WTC11 (cell line): ENCODE data around the gene MMP28. TPM values are rescaled to one million over a fixed set of nuclear protein-coding genes. Genes with fewer than 3 reads are reported as not detected.

Experiments
- ATAC-seq: fragments of 200-7000 bp; cut with Tn5 transposase; 2 replicates; pipeline ENCODE4 v1.10.0; 2021; ENCODE audit warnings: mild to moderate bottlenecking, moderate library complexity
- CTCF ChIA-PET: fragments of 300-600 bp; sonication (Branson Sonifier 250); formaldehyde crosslinking; loops from one replicate; lab custom pipeline; 2021; ENCODE audit warnings: antibody characterized with exemption; lab: Charles Lee
- POLR2A ChIA-PET: fragments of 350-600 bp; sonication (Branson Sonifier 250); formaldehyde crosslinking; loops from one replicate; lab custom pipeline; 2021; ENCODE audit warnings: antibody characterized with exemption; lab: Charles Lee
- DNase-seq: peaks from one replicate; pipeline ENCODE4 v3.0.0; 2021; ENCODE audit warnings: low spot score
- H3K27ac Mint-ChIP-seq: 2 replicates; pipeline ENCODE4 v1.8.0; 2021; ENCODE audit warnings: mixed read lengths
- H3K27me3 Mint-ChIP-seq: 2 replicates; pipeline ENCODE4 v1.8.0; 2021; ENCODE audit warnings: low read depth, mild to moderate bottlenecking, moderate library complexity, mixed read lengths
- H3K36me3 Mint-ChIP-seq: 2 replicates; pipeline ENCODE4 v1.8.0; 2021; ENCODE audit warnings: mixed read lengths
- H3K4me1 Mint-ChIP-seq: 2 replicates; pipeline ENCODE4 v1.8.0; 2022; ENCODE audit warnings: mixed read lengths
- H3K4me3 Mint-ChIP-seq: 2 replicates; pipeline ENCODE4 v1.8.0; 2021; ENCODE audit warnings: mild to moderate bottlenecking, moderate library complexity, mixed read lengths
- H3K9me3 Mint-ChIP-seq: 2 replicates; pipeline ENCODE4 v1.8.0; 2021; ENCODE audit warnings: mixed read lengths
- AFF4 ChIP-seq: sonication (generic); formaldehyde crosslinking; IDR thresholded peaks from 2 replicates; pipeline ENCODE4 v1.8.1; 2023; ENCODE audit warnings: mild to moderate bottlenecking, missing genetic modification reagents, borderline replicate concordance
- CREM ChIP-seq: sonication (generic); formaldehyde crosslinking; IDR thresholded peaks from 2 replicates; pipeline ENCODE4 v1.8.1; 2022; ENCODE audit warnings: mild to moderate bottlenecking, missing genetic modification reagents, moderate library complexity
- E2F4 ChIP-seq: sonication (generic); formaldehyde crosslinking; IDR thresholded peaks from 2 replicates; pipeline ENCODE4 v1.8.1; 2022; ENCODE audit warnings: low read depth, mild to moderate bottlenecking, moderate library complexity, missing genetic modification reagents, borderline replicate concordance
- E2F5 ChIP-seq: sonication (generic); formaldehyde crosslinking; IDR thresholded peaks from 2 replicates; pipeline ENCODE4 v1.8.1; 2022; ENCODE audit warnings: mild to moderate bottlenecking, moderate library complexity, missing genetic modification reagents
- FOXJ3 ChIP-seq: sonication (generic); formaldehyde crosslinking; IDR thresholded peaks from 2 replicates; pipeline ENCODE4 v1.9.0; 2021; ENCODE audit warnings: missing genetic modification reagents, mild to moderate bottlenecking, borderline replicate concordance
- FOXK1 ChIP-seq: sonication (generic); formaldehyde crosslinking; IDR thresholded peaks from 2 replicates; pipeline ENCODE4 v1.8.0; 2022; ENCODE audit warnings: mild to moderate bottlenecking, moderate library complexity, missing genetic modification reagents
- HMGA2 ChIP-seq: fragments of 250-450 bp; sonication (Bioruptor Pico); IDR thresholded peaks from 2 replicates; pipeline ENCODE4 v1.4.0; 2021; ENCODE audit warnings: mild to moderate bottlenecking, moderate library complexity
- HMGXB4 ChIP-seq: sonication (generic); formaldehyde crosslinking; IDR thresholded peaks from 2 replicates; pipeline ENCODE4 v1.8.1; 2023; ENCODE audit warnings: mild to moderate bottlenecking, moderate library complexity, missing genetic modification reagents
- KAT7 ChIP-seq: sonication (generic); formaldehyde crosslinking; IDR thresholded peaks from 2 replicates; pipeline ENCODE4 v1.8.1; 2023; ENCODE audit warnings: missing genetic modification reagents, mild to moderate bottlenecking, borderline replicate concordance
- MLX ChIP-seq: sonication (generic); formaldehyde crosslinking; IDR thresholded peaks from 2 replicates; pipeline ENCODE4 v1.8.1; 2023; ENCODE audit warnings: mild to moderate bottlenecking, missing genetic modification reagents, moderate library complexity
- NFATC4 ChIP-seq: fragments of 250-450 bp; sonication (Bioruptor Pico); IDR thresholded peaks from 2 replicates; pipeline ENCODE4 v1.9.0; 2021; ENCODE audit warnings: mild to moderate bottlenecking
- PRDM15 ChIP-seq: sonication (generic); formaldehyde crosslinking; IDR thresholded peaks from 2 replicates; pipeline ENCODE4 v1.8.0; 2022; ENCODE audit warnings: missing genetic modification reagents
- RELA ChIP-seq: sonication (generic); formaldehyde crosslinking; IDR thresholded peaks from 2 replicates; pipeline ENCODE4 v1.8.1; 2022; ENCODE audit warnings: missing genetic modification reagents, mild to moderate bottlenecking, borderline replicate concordance
- ZNF317 ChIP-seq: sonication (generic); formaldehyde crosslinking; IDR thresholded peaks from 2 replicates; pipeline ENCODE4 v1.8.1; 2023; ENCODE audit warnings: low read depth, mild to moderate bottlenecking, moderate library complexity, missing genetic modification reagents, borderline replicate concordance
- ZNF425 ChIP-seq: fragments of 250-450 bp; sonication (Bioruptor Pico); conservative IDR thresholded peaks from 2 replicates; pipeline ENCODE4 v1.9.0; 2021; ENCODE audit warnings: mild to moderate bottlenecking
- ZSCAN18 ChIP-seq: fragments of 250-450 bp; sonication (Bioruptor Pico); IDR thresholded peaks from 2 replicates; pipeline ENCODE4 v2.1.2; 2022; ENCODE audit warnings: mild to moderate bottlenecking, moderate library complexity
- total RNA-seq: library from RNA; stranded (reverse); gene quantifications from 3 replicates; pipeline ENCODE4 v1.2.3, GENCODE V29; 2021

MMP28 gene
- total RNA-seq, 1 experiment from 2014 or later = 0.22 TPM

GRCh38 chr17:35742496-35742895 lies 52.9 kb downstream of the MMP28 start:
- DNase-seq (no peak), ATAC-seq (no peak)
- TF ChIP-seq MLX (CRISPR knock-in tag) (no peak), FOXJ3 (no peak), FOXK1 (CRISPR knock-in tag) (no peak), NFATC4 (CRISPR knock-in tag) (no peak), PRDM15 (no peak), HMGA2 (CRISPR knock-in tag) (no peak), CREM (CRISPR knock-in tag) (no peak), E2F5 (CRISPR knock-in tag) (no peak), E2F4 (CRISPR knock-in tag) (no peak), AFF4 (CRISPR knock-in tag) (no peak), KAT7 (CRISPR knock-in tag) (no peak), ZNF317 (CRISPR knock-in tag) (no peak), ZNF425 (CRISPR knock-in tag) (no peak), HMGXB4 (CRISPR knock-in tag) (no peak), RELA (CRISPR knock-in tag) (no peak), ZSCAN18 (CRISPR knock-in tag) (no peak)
- H3K36me3 Mint-ChIP-seq = peaks cover 8% of the 10 kb centered on the region; the same call in 1 of the 2 replicates
- POLR2A ChIA-PET = no interaction called here
- CTCF ChIA-PET = interaction anchor here (1.9 to 3.9 kb wide), 3 partner anchors 11 to 129 kb away, joined by 16 to 17 read pairs (median 16); partner anchors contain the start of gene RASL10B
- peaks cover 51% of the 10 kb centered on the region for H3K27me3 Mint-ChIP-seq
- H3K4me1 Mint-ChIP-seq = peaks cover 6% of the 10 kb centered on the region
- no peak overlapping the region for H3K27ac Mint-ChIP-seq
- H3K4me3 Mint-ChIP-seq = peak overlapping the region; percentile 70; the same call in 1 of the 2 replicates
- no peaks in the 10 kb centered on the region for H3K9me3 Mint-ChIP-seq
